Measurements from ENCODE around the gene B4GALNT3.

B4GALNT3 gene

GRCh38 chr12:601976-602699, 142.4 kb downstream of the B4GALNT3 start:
- no peak for DNase-seq

GRCh38 chr12:602700-603068, 142.9 kb downstream of the B4GALNT3 start:
- no peak for DNase-seq

GRCh38 chr12:604956-605355, 145.2 kb downstream of the B4GALNT3 start:
- no peak for DNase-seq

- no peak for DNase-seq
These were observed 147.8 kb downstream of the B4GALNT3 start for GRCh38 chr12:607541-608001.

- no peak for DNase-seq
These were observed 148.7 kb downstream of the B4GALNT3 start for GRCh38 chr12:608413-608812.

- no peak for DNase-seq
These were observed 149.2 kb downstream of the B4GALNT3 start for GRCh38 chr12:608921-609320.

GRCh38 chr12:611721-612120, 152.0 kb downstream of the B4GALNT3 start:
- no peak for DNase-seq

GRCh38 chr12:612293-612692, 152.6 kb downstream of the B4GALNT3 start:
- DNase-seq: no peak

GRCh38 chr12:612886-613285, 153.1 kb downstream of the B4GALNT3 start:
- DNase-seq: no peak
